ENCODE data around the gene RPRD1A. TPM values are rescaled to one million over a fixed set of nuclear protein-coding genes. Genes with fewer than 3 reads are reported as not detected.

RPRD1A gene
- total and polyA plus RNA-seq, 9 of the 15 experiments (the other 6 are each of a cell fraction or from before 2014, with no cell fraction given), result 30.2 to 142 (median 66.0) TPM

Other genes starting within 250 kb of the RPRD1A start
- 17.4 and 21.1 TPM in 2 replicates for gene SLC39A6, start 61.8 kb upstream of the RPRD1A start, total RNA-seq (2014; rRNA removed)
- 19.9 and 20.9 TPM in 2 replicates for gene SLC39A6, start 61.8 kb upstream of the RPRD1A start, total RNA-seq (2014; rRNA removed; fragmentation: Illumina TruSeq; extraction: Trizol)
- gene SLC39A6, start 61.8 kb upstream of the RPRD1A start, total RNA-seq (2015; rRNA removed; fragmentation: Illumina TruSeq; extraction: Trizol), result 19.0 and 20.6 TPM in 2 replicates
- 13.2 and 14.0 TPM in 2 replicates for gene SLC39A6, start 61.8 kb upstream of the RPRD1A start, total RNA-seq (2021)
- 16.7 and 17.8 TPM in 2 replicates for gene SLC39A6, start 61.8 kb upstream of the RPRD1A start, polyA plus RNA-seq (2011; rRNA removed)
- 22.1 and 23.8 TPM in 2 replicates for gene SLC39A6, start 61.8 kb upstream of the RPRD1A start, polyA plus RNA-seq (2014; fragmentation: Illumina TruSeq; extraction: Trizol)
- gene SLC39A6, start 61.8 kb upstream of the RPRD1A start, polyA plus RNA-seq (2014; fragmentation: Nextera tagmentation; extraction: Ambion mirVana), result 1 to 10 TPM; 5.6 to 6.6 TPM
- gene SLC39A6, start 61.8 kb upstream of the RPRD1A start, polyA plus RNA-seq (2014; rRNA removed), result 13.2 and 13.8 TPM in 2 replicates
- gene ELP2, start 62.3 kb upstream of the RPRD1A start, total RNA-seq (2014; rRNA removed), result 156 and 158 TPM in 2 replicates
- 123 and 139 TPM in 2 replicates for gene ELP2, start 62.3 kb upstream of the RPRD1A start, total RNA-seq (2014; rRNA removed; fragmentation: Illumina TruSeq; extraction: Trizol)
- gene ELP2, start 62.3 kb upstream of the RPRD1A start, total RNA-seq (2015; rRNA removed; fragmentation: Illumina TruSeq; extraction: Trizol), result 72.8 and 76.8 TPM in 2 replicates
- gene ELP2, start 62.3 kb upstream of the RPRD1A start, total RNA-seq (2021), result 140 and 148 TPM in 2 replicates
- 188 and 192 TPM in 2 replicates for gene ELP2, start 62.3 kb upstream of the RPRD1A start, polyA plus RNA-seq (2011; rRNA removed)
- 87.4 and 96.0 TPM in 2 replicates for gene ELP2, start 62.3 kb upstream of the RPRD1A start, polyA plus RNA-seq (2014; fragmentation: Illumina TruSeq; extraction: Trizol)
- 100 to 1,000 TPM; 146 to 172 TPM for gene ELP2, start 62.3 kb upstream of the RPRD1A start, polyA plus RNA-seq (2014; fragmentation: Nextera tagmentation; extraction: Ambion mirVana)
- gene ELP2, start 62.3 kb upstream of the RPRD1A start, polyA plus RNA-seq (2014; rRNA removed), result 84.0 and 94.8 TPM in 2 replicates
- 8.4 and 11.8 TPM in 2 replicates for gene MOCOS, start 119.9 kb upstream of the RPRD1A start, total RNA-seq (2014; rRNA removed)
- gene MOCOS, start 119.9 kb upstream of the RPRD1A start, total RNA-seq (2014; rRNA removed; fragmentation: Illumina TruSeq; extraction: Trizol), result 11.5 and 11.8 TPM in 2 replicates
- 7.7 TPM in 2 replicates for gene MOCOS, start 119.9 kb upstream of the RPRD1A start, total RNA-seq (2015; rRNA removed; fragmentation: Illumina TruSeq; extraction: Trizol)
- 12.4 TPM in 2 replicates for gene MOCOS, start 119.9 kb upstream of the RPRD1A start, total RNA-seq (2021)
- 8.1 and 8.6 TPM in 2 replicates for gene MOCOS, start 119.9 kb upstream of the RPRD1A start, polyA plus RNA-seq (2011; rRNA removed)
- 8.4 and 9.2 TPM in 2 replicates for gene MOCOS, start 119.9 kb upstream of the RPRD1A start, polyA plus RNA-seq (2014; fragmentation: Illumina TruSeq; extraction: Trizol)
- gene MOCOS, start 119.9 kb upstream of the RPRD1A start, polyA plus RNA-seq (2014; fragmentation: Nextera tagmentation; extraction: Ambion mirVana), result 1 to 10 TPM; 4.5 to 4.6 TPM
- gene MOCOS, start 119.9 kb upstream of the RPRD1A start, polyA plus RNA-seq (2014; rRNA removed), result 9.1 and 12.1 TPM in 2 replicates
- not detected in 2 replicates for gene FHOD3, start 230.2 kb upstream of the RPRD1A start, total RNA-seq (2014; rRNA removed)
- gene FHOD3, start 230.2 kb upstream of the RPRD1A start, total RNA-seq (2014; rRNA removed; fragmentation: Illumina TruSeq; extraction: Trizol), result not detected in 2 replicates
- gene FHOD3, start 230.2 kb upstream of the RPRD1A start, total RNA-seq (2015; rRNA removed; fragmentation: Illumina TruSeq; extraction: Trizol), result not detected in 2 replicates
- 0.11 TPM in 1 of 2 replicates, not detected in the other for gene FHOD3, start 230.2 kb upstream of the RPRD1A start, total RNA-seq (2021)
- gene FHOD3, start 230.2 kb upstream of the RPRD1A start, polyA plus RNA-seq (2011; rRNA removed), result not detected in 2 replicates
- not detected in 2 replicates for gene FHOD3, start 230.2 kb upstream of the RPRD1A start, polyA plus RNA-seq (2014; fragmentation: Illumina TruSeq; extraction: Trizol)
- gene FHOD3, start 230.2 kb upstream of the RPRD1A start, polyA plus RNA-seq (2014; fragmentation: Nextera tagmentation; extraction: Ambion mirVana), result not detected
- gene FHOD3, start 230.2 kb upstream of the RPRD1A start, polyA plus RNA-seq (2014; rRNA removed), result not detected in 2 replicates